CD4-positive, alpha-beta T cell treated with Interleukin-4 for 1 hour (primary cell): ENCODE data around the gene PHKB.
"Not testable (repeated sequence)": the region's sequence is repeated elsewhere in the genome, so short reads cannot be mapped to it uniquely, and the experiment has no call there.

Source experiments
- DNase-seq, 2 donors: peaks; one replicate each; pipeline ENCODE4 v3.0.0-alpha.2; 2020 to 2022

PHKB gene

GRCh38 chr16:47511882-47512281 lies 50.8 kb downstream of the PHKB start:
- no peak for DNase-seq

DNA sequence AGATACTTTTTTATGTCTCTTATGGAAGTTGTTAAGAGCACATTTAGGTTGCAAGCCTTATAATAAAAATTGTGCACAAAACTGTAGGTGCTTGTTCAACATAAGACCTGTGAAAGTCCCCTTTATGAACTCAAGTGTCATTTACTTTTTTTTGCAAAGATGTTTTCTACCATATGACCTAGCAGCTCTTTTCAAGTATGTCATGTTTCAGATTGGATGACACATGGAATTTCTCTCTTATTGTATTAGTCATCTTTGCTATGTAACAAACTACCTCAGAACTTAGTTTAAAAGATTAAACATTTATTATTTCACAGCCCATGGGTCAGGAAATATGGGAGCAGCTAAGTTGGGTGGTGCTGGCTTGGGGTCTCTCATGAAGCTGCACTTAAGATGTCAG lies 57.9 kb downstream of the PHKB start:
- DNase-seq, result no peak

GRCh38 chr16:47519546-47519945 lies 58.4 kb downstream of the PHKB start:
- DNase-seq, result no peak

DNA sequence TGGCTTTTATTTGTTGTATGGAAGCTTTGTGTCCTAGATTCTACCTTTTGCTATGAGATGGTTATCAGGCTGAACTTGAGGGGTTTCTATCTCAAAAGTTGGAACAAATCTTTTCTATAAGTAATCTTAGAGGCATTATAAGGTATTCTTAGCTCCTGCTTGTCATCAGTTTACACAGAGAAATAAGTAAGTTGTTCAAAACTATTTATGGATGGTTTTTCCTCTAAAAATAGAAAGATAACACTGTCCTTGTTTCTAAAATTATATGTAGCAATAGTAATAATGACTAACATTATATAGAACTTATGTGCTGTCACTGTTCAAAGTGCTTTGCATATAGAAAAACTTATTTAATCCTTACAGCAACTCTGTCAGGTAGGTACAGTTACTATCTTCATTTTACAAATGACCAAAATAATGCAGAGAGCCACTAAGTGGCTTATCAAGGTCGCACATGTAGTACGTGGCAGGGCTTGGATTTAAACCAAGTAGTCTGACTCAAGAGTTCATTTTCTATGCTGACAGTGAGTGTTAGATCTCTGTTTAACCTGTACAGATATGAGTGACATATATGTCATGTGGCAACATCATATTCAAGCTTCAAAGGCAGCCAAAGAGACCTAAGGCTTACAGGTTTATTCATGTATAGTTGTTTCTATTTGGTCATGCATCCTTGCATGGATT lies 59.0 kb downstream of the PHKB start:
- no peak for DNase-seq

GRCh38 chr16:47523342-47524006 lies 62.3 kb downstream of the PHKB start:
- peak in 1 of 2 donors; percentile 8 for DNase-seq

- DNase-seq, result no peak
These were observed 62.9 kb downstream of the PHKB start for GRCh38 chr16:47524007-47524405.

DNA sequence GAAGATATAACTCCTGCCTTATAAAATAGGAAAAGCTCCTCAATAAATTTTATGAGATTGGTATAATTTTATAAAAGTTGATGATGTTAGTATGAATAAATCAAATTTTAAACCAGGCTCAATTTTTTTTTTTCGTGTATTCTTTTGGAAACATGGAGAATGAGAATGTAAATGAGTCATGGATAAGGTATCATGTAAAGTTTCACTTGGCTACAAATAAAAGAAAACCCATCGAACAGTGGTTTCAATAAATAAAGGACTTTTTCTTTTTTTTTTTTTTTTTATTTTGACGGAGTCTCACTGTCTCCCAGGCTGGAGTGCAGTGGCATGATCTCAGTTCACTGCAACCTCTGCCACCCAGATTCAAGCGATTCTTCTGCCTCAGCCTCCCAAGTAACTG lies 67.3 kb downstream of the PHKB start:
- no peak for DNase-seq

- DNase-seq, result no peak
These were observed 72.7 kb downstream of the PHKB start for GRCh38 chr16:47533744-47534292.

DNA sequence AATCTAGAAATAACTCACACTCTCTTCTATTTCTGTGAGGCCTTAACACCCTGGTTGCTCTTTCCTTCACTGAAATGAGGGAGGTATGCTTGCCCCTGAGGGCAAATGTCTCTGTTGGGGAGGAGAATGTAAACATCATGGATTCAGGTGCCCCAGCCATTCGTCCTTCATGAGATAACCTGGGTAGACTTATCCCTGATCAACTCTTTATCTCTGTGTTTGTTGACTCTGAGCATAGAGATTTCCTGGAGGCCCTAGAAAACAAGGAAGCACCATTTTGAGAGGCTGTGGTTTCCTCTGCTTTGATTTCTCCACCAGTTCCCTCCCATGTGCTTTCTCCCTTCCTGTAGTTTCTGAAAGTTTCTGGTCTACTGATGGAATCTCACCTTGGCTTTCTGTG lies 77.3 kb downstream of the PHKB start:
- DNase-seq, result no peak

- not testable (repeated sequence) for DNase-seq
These were observed 78.9 kb downstream of the PHKB start for GRCh38 chr16:47539707-47540670.

DNA sequence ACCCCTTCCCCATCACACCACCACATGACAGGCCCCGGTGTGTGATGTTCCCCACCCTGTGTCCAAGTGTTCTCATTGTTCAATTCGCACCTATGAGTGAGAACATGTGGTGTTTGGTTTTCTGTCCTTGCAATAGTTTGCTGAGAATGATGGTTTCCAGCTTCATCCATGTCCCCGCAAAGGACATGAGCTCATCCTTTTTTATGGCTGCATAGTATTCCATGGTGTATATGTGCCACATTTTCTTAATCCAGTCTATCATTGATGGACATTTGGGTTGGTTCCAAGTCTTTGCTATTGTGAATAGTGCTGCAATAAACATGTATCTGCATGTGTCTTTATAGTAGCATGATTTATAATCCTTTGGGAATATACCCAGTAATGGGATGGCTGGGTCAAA lies 80.0 kb downstream of the PHKB start:
- not testable (repeated sequence) for DNase-seq

GRCh38 chr16:47544255-47544654 lies 83.1 kb downstream of the PHKB start:
- DNase-seq, result not testable (repeated sequence)

DNA sequence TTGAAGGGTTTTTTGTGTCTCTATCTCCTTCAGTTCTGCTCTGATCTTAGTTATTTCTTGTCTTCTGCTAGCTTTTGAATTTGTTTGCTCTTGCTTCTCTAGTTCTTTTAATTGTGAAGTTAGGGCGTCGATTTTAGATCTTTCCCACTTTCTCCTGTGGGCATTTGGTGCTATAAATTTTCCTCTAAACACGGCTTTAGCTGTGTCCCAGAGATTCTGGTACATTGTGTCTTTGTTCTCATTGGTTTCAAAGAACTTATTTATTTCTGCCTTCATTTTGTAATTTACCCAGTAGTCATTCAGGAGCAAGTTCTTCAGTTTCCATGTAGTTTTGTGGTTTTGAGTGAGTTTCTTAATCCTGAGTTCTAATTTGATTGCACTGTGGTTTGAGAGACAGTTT lies 90.1 kb downstream of the PHKB start:
- not testable (repeated sequence) for DNase-seq

DNA sequence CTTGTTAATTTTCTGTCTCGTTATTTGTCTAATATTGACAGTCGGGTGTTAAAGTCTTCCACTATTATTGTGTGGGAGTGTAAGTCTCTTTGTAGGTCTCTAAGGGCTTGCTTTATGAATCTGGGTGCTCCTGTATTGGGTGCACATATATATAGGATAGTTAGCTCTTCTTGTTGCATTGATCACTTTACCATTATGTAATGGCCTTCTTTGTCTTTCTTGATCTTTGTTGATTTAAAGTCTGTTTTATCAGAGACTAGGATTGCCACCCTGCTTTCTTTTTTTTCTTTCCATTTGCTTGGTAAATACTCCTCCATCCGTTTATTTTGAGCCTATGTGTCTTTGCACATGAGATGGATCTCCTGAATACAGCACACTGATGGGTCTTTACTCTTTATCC lies 90.6 kb downstream of the PHKB start:
- not testable (repeated sequence) for DNase-seq

- DNase-seq, result no peak
These were observed 92.9 kb downstream of the PHKB start for GRCh38 chr16:47553853-47554564.

- DNase-seq, result not testable (repeated sequence)
These were observed 93.5 kb downstream of the PHKB start for GRCh38 chr16:47554587-47554986.

GRCh38 chr16:47561286-47561685 lies 100.2 kb downstream of the PHKB start:
- no peak for DNase-seq

DNA sequence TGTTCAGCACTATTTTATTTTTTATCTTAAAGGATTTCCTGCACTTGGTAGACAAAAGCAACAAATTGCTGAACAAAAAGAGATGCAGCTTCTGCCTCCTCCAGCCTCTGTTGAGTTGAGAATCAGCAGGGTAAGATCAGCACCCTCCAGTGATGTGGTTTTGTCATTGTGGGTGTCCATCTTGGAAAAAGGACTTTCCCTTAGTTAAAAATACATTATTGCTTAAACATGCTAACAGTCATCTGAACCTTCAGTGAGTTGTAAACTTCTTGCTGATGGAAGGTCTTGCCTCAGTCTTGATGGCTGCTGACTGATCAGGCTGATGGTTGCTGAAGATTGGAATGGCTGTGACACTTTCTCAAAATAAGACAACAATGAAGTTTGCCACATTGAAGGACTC lies 101.2 kb downstream of the PHKB start:
- no peak for DNase-seq

- DNase-seq, result peak; percentile 42 to 57
These were observed 104.3 kb downstream of the PHKB start for GRCh38 chr16:47565454-47565853.

DNA sequence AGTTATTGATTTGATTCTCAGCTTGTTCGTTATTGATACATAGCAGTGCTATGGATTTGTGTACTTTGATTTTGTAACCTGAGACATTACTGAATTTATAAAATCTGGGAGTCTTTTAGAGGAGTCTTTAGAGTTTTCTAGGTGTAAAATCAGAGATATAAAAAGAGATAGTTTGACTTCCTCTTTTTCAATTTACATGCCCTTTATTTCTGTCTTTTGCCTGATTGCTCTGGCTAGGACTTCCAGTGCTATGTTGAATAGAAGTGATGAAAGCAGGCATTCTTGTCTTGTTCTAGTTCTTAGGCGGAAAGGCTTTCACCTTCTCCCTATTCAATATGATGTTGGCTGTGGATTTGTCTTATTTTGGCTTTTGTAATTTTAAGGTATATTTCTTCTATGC lies 106.2 kb downstream of the PHKB start:
- no peak for DNase-seq

DNA sequence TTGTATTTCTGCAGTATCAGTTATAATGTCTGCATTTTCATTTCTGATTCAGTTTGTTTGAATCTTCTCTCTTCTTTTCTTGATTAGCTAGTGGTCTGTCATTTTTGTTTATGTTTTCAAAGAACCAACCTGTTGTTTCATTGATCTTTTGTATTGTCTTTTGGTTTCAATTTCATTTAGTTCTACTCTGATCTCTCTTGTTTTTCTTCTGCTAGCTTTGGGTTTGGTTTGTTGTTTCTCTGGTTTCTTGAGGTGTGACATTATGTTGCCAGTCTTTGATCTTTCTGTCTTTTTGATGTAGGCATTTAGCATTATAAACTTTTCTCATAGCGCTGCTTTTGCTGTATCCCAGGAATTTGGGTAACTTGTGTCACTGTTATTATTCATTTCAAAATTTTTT lies 107.2 kb downstream of the PHKB start:
- DNase-seq, result peak in 1 of 2 donors; percentile 50

GRCh38 chr16:47571049-47571448 lies 109.9 kb downstream of the PHKB start:
- DNase-seq, result no peak

- DNase-seq, result no peak
These were observed 110.6 kb downstream of the PHKB start for GRCh38 chr16:47571711-47572110.
